HG03457 (cell line): ENCODE measurements around the gene RAB3B.
"Not testable (repeated sequence)": the region's sequence is repeated elsewhere in the genome, so short reads cannot be mapped to it uniquely, and the experiment has no call there.

Experiments used
- ATAC-seq: cut with Tn5 transposase; IDR thresholded peaks from one replicate; pipeline ENCODE4 v1.9.1; 2021; ENCODE audit warnings: moderate number of reproducible peaks; ENCODE audit not compliant: unreplicated experiment

RAB3B gene

GRCh38 chr1:51922040-51922439 is 68.5 kb downstream of the RAB3B start:
- no peak for ATAC-seq

DNA sequence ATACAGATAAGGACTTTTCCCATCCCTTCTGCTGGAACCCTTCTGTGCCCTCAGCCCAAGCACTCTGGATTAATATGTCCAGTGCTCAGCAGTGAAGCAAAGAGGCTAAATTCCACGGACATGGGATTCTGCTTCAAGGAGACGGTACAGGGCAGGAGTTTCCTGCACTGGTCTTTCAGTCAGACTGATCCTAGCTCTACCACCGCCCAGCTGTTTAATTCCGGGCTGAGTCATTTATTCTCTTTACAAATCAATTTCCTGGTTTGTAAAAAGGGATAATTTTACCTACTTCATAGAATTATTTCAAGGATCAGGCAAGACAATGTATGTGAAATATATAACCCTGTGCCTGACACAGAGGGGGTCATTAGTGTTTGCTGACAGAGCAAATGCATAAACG is 70.4 kb downstream of the RAB3B start:
- ATAC-seq: no peak

GRCh38 chr1:51919684-51920083 is 70.8 kb downstream of the RAB3B start:
- no peak for ATAC-seq

DNA sequence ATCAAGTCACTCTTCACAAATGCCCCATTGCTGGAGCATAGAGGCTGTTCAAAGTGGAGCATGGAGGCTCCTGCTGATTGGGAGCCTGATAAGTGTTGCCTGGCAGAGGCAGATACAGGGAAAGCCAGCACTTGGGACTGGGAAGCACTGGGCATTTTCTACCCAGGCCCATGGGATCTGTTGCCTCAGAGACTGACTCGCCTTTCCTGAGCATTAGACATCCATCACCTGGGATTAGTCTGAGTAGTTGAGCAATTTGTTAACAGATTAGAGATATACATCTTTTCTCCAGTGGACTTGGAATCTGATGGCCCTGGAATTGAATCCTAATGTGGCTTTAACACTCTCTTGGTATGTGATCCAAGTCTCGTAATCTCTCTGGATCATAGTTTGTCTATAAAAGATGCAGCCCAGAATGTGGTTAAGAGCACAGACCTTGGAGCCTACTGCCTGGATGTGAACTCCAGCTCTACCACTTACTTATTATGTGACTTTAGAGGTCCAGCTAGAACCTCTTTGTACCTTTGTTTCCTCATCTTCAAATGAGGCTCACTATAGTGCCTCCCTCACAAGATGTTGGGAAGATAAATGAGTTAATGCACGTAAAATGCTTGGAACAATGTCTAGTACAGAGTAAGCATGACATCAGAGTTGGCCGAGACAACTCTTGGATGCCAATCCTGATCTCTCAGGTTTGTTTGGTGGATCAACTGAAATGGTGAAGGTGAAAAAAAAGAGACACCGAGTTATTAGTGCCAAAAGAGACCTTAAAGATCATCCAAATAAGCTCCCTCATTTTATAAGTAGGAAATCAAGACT is 73.7 kb downstream of the RAB3B start:
- no peak for ATAC-seq

DNA sequence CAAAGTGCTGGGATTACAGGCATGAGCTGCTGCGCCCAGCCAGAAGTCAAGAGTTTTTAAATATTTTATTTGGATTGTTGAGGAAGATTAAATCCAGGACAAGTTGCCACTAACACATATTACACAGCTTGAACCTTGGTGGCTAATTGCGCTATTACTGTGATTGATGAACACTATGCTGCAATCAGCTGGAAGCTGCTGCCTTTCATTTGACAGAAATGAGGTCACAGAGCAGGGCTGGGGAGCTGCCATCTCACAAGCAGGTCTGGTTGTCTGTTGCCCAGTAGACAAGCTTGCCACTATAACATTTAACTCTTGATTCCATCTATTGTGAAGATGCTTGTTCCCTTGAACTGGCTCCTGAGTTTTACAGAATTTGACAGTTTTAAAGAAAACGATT is 74.5 kb downstream of the RAB3B start:
- no peak for ATAC-seq

DNA sequence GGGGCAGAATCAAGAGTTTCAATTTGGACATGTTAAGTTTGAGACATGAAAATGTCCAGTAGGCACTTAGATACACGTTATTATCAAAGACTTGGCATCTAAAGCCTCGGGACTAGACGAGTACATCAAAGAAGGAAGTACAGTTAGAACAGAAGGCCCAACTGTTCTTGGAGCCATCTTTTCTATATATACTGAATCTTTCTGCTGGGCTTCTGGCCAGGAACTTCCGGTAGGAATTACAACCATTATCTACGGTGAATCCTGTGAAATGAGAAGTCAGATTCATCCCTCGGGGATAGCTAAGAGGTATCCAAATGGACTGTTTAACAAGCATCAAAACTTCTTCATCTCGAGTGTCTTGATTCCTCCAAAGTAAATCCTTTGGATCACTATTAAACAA is 77.6 kb downstream of the RAB3B start:
- ATAC-seq: no peak

- no peak for ATAC-seq
Measured at GRCh38 chr1:51910221-51911000, 80.1 kb downstream of the RAB3B start.

GRCh38 chr1:51908499-51908898 is 82.0 kb downstream of the RAB3B start:
- no peak for ATAC-seq

- no peak for ATAC-seq
Measured at GRCh38 chr1:51907079-51907702, 83.3 kb downstream of the RAB3B start.

DNA sequence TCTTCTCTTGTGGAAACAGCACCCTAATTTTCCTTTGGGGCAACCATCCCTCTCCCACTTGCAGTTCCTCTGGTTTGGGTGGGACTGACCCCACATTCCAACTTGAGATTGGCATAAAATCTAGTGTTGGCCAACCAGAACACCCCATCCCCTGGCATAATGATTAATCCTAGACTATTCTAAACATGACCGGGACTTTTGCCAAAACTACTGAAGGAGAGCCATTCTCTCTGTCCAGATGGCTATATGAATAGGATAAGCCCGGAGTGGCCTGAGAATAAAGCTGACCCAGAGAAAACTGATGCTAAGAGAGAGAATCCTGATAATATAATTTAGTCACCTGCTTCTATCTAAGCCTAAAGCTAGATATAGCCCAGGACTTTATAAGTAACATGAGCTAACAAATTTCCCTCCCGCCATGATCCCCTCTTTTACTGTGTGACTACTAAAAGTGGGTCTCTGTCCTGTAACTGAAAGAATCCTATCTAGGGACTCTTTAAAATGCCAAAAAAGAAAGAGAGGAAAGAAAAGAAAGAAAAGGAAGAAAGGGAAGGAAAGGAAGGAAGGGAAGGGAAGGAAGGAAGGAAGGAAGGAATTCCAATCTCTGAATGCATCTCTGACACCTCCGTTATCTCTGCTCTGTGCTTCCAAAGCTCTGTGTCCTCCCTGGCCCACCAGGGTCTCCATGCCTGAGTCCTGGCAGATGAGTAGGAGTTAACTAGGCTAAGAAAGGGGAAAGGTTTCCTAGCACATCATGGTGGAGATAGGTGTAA is 84.0 kb downstream of the RAB3B start:
- no peak for ATAC-seq

DNA sequence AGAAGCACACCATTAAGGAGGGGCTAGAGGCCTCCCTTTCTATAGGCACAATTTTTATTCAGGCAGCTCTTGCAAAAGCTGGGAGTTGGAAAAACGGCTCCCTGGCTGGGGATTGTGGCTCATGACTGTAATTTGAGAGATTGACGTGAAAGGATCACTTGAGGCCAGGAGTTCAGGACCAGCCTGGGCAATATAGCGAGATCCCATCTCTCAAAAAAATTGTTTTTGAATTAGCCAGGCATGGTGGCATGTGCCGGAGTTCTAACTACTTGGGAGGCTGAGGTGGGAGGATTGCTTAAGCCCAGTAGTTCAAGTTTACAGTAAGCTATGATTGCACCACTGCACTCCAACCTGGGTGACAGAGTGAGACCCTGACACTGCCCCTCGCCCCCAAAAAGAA is 88.0 kb downstream of the RAB3B start:
- no peak for ATAC-seq

DNA sequence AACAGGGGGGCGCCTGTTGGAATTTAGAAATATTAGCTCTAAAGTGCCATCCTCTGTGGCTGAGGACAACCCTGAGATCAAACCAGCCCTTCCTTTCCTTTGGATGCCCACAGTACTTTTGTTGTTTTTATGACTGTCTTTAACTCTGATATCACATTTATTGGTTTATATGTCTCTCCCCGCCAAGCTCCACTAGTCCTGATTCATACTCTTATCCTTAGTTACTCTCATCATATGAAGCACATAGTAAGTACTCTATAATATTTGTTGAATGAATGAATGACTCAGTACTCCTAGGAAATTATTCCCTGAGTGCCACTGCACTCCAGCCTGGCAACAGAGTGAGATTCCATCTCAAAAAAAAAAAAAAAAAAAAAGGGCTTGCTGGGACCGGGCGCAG is 89.3 kb downstream of the RAB3B start:
- ATAC-seq: no peak

DNA sequence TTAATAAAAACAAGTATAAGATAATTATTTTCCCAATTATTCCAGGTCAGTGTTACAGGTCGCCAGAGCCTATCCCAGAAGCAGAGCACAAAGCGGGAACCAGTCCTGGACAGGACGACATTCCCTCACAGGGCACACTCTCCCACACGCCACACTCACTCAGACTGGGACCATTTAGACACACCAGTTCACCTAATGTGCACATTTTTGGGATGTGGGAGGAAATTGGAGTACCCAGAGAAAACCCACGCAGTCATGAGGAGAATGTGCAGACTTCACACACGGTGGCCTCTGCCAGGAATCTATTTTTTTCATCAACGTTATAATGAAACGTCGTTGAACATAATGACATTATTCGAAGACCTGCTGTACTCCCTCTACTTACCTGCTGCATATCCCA is 91.5 kb downstream of the RAB3B start:
- ATAC-seq: no peak

DNA sequence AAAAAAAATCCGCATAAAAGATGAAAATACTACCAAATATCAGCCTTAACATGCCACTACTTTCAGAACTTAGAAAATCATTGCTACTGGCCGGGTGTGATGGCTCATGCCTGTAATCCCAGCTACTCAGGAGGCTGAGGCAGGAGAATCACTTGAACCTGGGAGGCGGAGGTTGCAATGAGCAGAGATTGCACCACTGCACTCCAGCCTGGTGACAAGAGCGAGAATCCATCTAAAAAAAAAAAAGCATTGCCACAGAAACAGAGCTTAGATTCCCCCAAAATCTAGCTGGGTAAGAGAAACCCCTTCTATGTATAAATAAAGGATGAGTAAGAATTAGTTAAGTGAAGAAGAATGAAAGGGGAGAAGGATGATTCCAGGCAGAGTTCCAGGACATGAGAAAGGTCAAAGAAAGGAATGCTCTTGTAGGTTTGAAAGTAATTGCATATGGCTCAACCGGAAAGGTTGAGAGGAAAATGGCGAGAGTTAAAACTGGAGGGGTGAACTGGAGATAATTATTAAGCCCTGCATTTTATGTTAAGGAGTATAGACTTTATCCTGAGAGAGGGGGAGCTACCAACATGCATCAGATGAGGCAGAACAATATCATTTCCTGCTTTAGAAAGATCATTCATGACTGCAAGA is 92.3 kb downstream of the RAB3B start:
- ATAC-seq: no peak

DNA sequence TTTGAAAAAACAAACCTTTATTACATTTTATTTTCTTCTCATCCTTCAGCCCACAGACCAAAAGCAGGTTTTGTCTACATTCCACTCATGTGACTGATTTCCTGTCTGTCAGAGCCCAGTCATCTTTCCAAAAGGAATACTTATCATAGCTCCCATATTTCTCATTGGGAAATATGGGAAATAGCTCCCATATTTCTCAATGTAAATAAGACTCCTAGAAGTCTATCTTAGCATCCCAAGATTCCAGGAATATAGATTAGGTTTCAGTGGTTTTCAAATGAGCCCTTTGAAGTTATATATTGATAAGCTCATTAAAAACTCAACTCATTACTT is 92.8 kb downstream of the RAB3B start:
- no peak for ATAC-seq

DNA sequence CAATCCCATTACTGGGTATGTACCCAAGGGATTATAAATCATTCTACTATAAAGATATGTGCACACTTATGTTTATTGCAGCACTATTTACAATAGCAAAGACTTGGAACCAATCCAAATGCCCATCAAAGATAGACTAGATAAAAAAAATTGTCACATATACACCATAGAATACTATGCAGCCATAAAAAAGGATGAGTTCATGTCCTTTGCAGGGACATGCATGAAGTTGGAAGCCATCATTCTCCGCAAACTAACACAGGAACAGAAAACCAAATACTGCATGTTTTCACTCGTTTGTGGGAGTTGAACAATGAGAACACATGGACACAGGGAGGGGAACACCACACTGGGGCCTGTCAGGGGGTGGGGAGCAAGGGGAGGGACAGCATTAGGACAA is 95.8 kb downstream of the RAB3B start:
- not testable (repeated sequence) for ATAC-seq

GRCh38 chr1:51878616-51879336 is 111.7 kb downstream of the RAB3B start, which contains the start of gene NRDC:
TSS of gene NRDC (minus strand) at chr1:51878727. CDS start at chr1:51878615, 112 bp downstream.
- ATAC-seq: peak; percentile 82

DNA sequence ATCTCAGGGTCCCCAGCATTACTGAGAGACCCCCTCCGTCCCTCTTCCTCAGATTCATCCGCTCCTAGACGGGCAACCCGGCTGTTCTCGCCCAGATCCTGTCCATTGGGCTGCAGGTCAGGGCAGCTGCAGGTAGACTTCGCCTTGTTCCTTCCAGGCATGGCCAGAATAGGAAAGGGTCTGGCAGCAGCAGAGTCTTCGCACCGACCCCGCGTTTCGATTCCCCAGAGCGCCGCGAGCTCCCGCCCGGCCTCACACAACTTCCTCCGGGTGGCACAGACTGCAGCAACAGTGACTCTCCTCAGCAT is 112.2 kb downstream of the RAB3B start:
- peak; percentile 13 for ATAC-seq

DNA sequence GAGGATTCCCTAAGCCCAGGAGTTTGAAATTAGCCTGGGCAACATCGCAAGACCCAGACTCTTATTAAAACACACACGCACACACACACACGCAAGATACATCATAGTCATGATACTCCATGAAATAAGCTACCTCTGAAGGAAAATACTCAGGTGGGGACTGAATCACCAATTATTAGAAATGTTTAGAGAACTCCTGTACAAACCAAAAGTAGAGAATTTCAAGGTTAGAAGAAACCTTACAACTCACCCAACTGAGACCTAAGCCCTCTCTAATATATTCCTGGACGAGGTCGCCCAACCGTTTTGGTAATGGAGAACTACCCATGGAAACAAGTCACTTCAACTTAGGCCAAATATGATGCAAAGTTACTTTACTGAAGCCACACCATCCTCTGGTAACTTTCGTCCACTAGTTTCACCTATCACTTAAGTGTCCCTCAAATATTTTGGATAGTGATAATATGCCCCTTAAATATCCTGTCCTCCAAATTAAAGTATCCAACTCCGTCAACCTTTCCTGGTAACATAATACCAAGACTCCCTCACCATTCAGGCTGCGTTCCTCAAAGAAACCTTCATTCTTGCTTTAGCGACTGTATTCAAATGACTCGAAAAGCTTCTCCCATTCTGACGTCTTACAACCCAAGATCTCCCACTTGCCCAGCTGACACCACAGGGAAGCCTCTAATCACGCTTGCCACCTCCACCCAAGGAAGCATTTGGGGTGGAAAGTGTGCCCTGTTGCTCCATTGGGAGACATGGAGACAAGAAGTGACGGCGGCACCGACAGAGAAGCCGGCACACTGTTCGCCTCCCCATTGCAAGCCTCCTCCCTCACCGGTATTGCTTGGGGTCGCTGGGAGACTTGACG is 112.8 kb downstream of the RAB3B start:
- no peak for ATAC-seq
